Retinal pigment epithelial cell (primary cell): ENCODE measurements around the gene TP53TG5.

Experiments
- DNase-seq: peaks from one replicate; pipeline ENCODE4 v3.0.0-alpha.2; 2010; ENCODE audit warnings: low read depth
- H3K4me3 ChIP-seq: 2 replicates; pipeline ENCODE4 v1.5.1; 2011; ENCODE audit warnings: mild to moderate bottlenecking, low read length, control low read depth, moderate library complexity
- TF ChIP-seq, protein P1 (sequence below): conservative IDR thresholded peaks from 2 replicates; pipeline ENCODE4 v1.5.1; 2011; ENCODE audit warnings: low read depth, low read length, control low read depth, inconsistent platforms

Gene TP53TG5

DNA sequence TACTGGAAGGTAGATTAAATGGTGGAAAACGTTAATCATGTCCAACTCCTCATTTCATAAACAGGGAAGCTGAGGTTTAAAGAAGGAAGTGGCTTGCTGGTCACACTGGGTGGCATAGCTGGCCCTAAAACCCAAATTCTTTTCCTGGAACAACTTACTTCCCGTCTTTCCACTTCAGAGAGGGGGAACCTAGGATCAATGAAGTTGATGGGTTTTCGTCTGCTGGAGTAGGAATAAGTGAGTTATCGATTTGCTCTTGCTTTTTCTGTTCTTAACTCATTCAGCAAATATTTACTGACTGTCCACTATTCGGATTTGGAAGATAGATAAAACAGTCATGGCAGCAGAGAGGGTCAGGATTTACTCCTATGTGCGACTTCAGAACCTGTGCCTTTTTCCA, 16.3 kb downstream of the TP53TG5 start:
- H3K4me3 ChIP-seq, result no peak overlapping the region
- DNase-seq, result no peak

DNA sequence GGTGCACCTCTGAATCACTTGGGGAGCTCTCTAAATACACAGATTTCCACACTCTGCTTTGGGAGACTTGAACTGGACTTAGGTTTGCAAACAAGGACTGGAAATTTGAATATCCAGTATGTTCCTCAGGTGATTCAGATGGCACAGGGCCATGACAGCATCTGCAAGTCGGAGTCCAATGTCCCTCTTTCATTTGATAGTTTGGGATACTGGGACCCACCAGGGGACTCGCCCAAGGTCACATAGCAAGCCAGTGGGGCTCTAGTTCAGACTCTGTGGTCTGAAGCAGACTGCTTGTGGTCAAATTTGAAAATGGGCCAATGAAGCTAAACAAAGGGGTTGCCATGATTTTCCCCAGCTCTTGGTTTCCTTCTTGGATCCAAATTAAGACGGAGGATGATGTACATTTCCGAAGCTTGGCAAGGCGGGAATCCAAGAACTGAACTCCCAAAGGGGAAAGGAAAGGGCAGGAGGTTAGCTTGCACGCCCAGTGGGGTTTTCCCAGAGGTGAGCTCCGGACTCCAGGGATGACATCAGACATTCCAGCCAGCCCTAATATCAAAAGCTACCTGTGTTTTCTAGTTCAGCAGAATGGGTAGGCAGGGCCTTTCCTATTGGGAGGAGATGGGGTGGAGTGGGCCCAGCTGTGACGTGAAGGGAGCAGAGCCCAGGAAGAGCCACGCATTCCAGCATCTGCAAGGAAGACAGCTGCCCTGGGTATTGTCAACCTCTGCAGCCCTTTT, 18.5 kb downstream of the TP53TG5 start:
- DNase-seq, result no peak
- no peak overlapping the region for H3K4me3 ChIP-seq
- TF ChIP-seq, protein P1, sequence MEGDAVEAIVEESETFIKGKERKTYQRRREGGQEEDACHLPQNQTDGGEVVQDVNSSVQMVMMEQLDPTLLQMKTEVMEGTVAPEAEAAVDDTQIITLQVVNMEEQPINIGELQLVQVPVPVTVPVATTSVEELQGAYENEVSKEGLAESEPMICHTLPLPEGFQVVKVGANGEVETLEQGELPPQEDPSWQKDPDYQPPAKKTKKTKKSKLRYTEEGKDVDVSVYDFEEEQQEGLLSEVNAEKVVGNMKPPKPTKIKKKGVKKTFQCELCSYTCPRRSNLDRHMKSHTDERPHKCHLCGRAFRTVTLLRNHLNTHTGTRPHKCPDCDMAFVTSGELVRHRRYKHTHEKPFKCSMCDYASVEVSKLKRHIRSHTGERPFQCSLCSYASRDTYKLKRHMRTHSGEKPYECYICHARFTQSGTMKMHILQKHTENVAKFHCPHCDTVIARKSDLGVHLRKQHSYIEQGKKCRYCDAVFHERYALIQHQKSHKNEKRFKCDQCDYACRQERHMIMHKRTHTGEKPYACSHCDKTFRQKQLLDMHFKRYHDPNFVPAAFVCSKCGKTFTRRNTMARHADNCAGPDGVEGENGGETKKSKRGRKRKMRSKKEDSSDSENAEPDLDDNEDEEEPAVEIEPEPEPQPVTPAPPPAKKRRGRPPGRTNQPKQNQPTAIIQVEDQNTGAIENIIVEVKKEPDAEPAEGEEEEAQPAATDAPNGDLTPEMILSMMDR, result no peak

More for the DNA sequence above, 16.3 kb downstream of the TP53TG5 start:
- TF ChIP-seq, protein P1, result no peak

DNA sequence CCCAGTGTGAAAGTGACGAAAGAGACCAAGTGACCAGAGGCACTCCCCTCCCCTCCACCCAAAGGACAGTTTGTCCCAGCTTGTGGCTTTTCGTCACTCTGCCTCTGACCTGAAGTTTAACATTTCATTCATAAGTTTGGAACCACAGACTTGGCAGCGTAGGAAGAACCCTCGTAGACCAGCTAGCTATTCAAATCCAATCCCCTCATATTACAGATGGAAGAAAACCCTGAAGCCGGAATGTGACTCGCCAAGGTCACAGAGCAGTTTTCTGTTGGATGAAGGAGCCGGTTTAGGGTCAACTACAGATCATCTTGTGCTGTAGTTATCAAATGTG, 19.1 kb downstream of the TP53TG5 start:
- no peak for DNase-seq
- no peak overlapping the region for H3K4me3 ChIP-seq

DNA sequence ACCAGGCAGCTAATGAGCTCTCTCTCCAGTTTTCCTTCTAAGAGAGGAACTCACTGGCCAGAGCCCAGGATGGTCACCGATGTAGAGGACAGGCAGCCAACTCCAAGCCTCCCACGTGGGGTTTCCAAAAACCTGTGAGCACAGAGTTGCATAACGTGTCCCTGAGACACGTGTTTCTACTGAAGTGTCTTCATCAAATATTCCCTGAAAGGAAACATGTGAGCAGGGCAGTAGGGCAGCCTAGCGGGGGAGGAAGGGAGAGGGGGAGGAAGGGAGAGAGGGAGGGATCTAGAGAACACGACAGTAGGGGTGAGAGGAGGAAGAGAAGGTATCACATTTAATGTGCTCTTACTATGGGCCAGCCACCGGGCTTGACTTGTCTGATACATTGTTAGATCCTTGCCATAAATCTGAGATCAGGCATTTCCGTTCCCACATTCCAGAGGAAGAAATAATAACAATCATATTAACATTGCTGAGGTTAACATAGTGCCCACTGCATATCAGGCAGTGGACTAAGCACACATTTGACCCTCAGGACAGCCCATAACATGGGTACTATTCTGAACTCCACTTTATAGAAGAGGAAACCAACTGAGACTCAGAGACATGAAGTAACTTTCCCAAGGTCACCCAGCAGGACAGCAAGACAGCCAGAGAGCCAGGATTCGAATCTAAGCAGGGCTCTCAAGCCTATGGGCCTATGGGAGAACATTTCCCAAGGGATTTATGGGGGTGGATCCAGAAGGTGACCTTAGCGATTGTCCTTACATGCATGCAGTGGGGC, 19.6 kb downstream of the TP53TG5 start:
- TF ChIP-seq, protein P1, result no peak
- DNase-seq, result no peak
- H3K4me3 ChIP-seq, result no peak overlapping the region

More for the DNA sequence above, 19.1 kb downstream of the TP53TG5 start:
- TF ChIP-seq, protein P1, result no peak

DNA sequence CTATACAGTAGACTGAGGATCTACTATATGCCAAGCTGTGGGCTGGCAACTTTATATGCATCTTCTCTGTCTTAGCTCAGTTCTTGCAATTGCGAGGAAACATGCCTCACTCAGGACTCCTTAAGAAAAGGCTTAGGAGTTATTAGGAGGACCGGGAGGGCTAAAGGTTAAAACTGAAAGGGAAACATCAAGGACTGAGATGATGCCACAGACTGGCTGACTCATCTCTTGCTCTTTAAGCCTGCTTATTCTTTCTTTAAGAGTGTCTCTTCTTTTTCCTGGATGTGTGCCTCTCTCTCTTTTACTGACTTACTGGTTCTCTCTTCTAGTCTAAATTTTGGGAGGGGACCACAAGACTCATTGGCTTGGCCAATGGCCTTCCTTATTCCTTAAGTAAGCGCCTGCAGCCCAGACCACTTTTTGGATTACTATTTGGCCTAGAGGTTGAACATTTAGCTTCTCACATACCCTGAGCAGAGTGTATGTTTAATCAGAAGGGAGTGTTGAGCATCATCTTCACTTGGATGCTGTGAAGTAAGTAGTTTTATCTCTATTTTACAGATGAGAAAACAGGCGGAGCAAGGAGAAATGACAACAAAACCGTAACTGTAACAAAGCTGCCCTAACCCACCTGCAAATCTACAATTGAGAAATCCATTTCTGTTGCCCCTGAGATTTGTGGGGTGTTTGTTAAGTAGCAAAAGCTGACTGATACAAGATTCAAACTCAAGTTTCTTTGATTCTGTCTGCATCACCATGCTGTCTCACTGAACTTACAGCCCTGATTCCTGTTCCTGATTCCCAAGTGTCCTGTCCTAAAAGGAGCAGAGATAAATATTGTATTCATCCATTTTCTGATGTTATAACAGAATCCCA, 22.7 kb downstream of the TP53TG5 start:
- TF ChIP-seq, protein P1, result no peak
- no peak for DNase-seq
- H3K4me3 ChIP-seq, result no peak overlapping the region

DNA sequence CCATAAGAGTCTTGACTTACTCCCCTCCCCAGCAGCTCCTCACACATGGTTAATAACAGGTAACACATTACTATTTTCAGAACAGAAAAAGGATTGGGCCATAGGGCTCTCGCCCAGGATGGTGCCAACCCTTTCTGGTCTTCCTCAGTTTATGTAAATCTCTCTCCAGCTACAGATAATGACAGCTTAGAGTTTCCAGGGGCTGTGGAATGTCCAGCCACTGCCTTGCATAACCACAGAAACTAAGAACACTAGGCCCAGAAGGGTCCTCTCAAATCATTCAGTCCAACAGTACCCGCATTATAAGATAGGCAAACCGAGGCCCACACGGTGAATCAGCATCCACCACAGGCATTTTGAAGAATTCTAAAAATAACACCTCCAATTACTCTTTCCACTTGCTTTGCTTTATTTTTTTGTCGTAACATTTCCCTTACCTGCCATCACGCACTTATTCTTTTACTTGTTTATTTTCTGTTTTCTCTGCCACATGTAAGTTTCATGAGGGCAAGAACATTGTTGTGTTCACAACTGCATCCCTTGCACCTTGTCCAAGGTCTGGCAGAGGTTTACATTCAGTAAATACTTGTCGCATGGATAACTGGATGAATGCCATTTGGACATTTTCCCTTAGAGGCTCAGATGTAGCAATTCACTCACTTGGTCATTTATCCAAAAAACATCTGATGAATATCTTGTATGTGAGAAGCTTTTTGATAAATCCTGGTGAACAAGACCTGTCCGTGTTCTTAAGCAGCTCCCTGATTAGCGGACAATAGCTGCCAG, 23.5 kb downstream of the TP53TG5 start:
- DNase-seq, result no peak

More for the DNA sequence above, 23.5 kb downstream of the TP53TG5 start:
- no peak overlapping the region for H3K4me3 ChIP-seq
- TF ChIP-seq, protein P1, result no peak
